H1 (cell line): Measurements from ENCODE around the gene HHAT. TPM values are rescaled to one million over a fixed set of nuclear protein-coding genes. Genes with fewer than 3 reads are reported as not detected.

Source experiments
- CTCF ChIA-PET: fragments of 300-600 bp; sonication (Branson Sonifier 250); formaldehyde crosslinking; loops from one replicate; lab custom pipeline; 2021; ENCODE audit not compliant: partially characterized antibody; lab: Charles Lee
- POLR2A ChIA-PET: fragments of 300-600 bp; sonication (Branson Sonifier 250); formaldehyde crosslinking; loops from one replicate; lab custom pipeline; 2021; ENCODE audit warnings: inconsistent platforms; ENCODE audit not compliant: partially characterized antibody; lab: Charles Lee
- DNase-seq, 2 experiments: peaks; one replicate each; pipeline versions ENCODE4 v3.0.0 to v3.0.0-alpha.2; 2010 to 2022; ENCODE audit warnings: low spot score in 2 of 2, low read depth in 1 of 2, mixed read lengths in 1 of 2
- FAIRE-seq: peaks from 2 replicates; lab custom pipeline; 2011; peaks lifted over from hg19 to GRCh38; lab: Jason Lieb, UNC
- H2AFZ ChIP-seq: 2 replicates; pipeline ENCODE4 v1.8.1; 2012; ENCODE audit warnings: low read length, inconsistent platforms
- H2AK5ac ChIP-seq: 2 replicates; pipeline ENCODE4 v1.6.1; 2013; ENCODE audit warnings: low read depth, low read length
- H2BK120ac ChIP-seq: replicated peaks from 2 replicates; pipeline ENCODE3; 2013; ENCODE audit warnings: low read depth, low read length, inconsistent platforms
- H2BK12ac ChIP-seq: 2 replicates; pipeline ENCODE4 v1.6.1; 2013; ENCODE audit warnings: low read depth, low read length
- H2BK15ac ChIP-seq: 2 replicates; pipeline ENCODE4 v1.6.1; 2013; ENCODE audit warnings: low read length
- H2BK20ac ChIP-seq: 2 replicates; pipeline ENCODE4 v1.6.1; 2013; ENCODE audit warnings: low read length
- H2BK5ac ChIP-seq: 2 replicates; pipeline ENCODE4 v1.6.1; 2013; ENCODE audit warnings: low read depth, low read length
- H3K14ac ChIP-seq: 2 replicates; pipeline ENCODE4 v1.6.1; 2013; ENCODE audit warnings: inconsistent platforms; ENCODE audit not compliant: insufficient read length
- H3K18ac ChIP-seq: 2 replicates; pipeline ENCODE4 v1.6.1; 2013; ENCODE audit warnings: low read length; ENCODE audit errors: extremely low read depth
- H3K23ac ChIP-seq: 2 replicates; pipeline ENCODE4 v1.6.1; 2013; ENCODE audit warnings: inconsistent platforms; ENCODE audit not compliant: insufficient read length
- H3K23me2 ChIP-seq: 2 replicates; pipeline ENCODE4 v1.6.1; 2013; ENCODE audit warnings: low read depth, low read length
- H3K27ac ChIP-seq: 2 replicates; pipeline ENCODE4 v1.6.1; 2011; ENCODE audit warnings: low read depth, low read length, inconsistent platforms
- H3K27me3 ChIP-seq, 4 experiments: replicated peaks in 1 of 4; 1 replicate in 1 of 4; 2 replicates in 3 of 4; pipeline versions ENCODE4 v1.6.1 to v1.8.1; 2011 to 2013; ENCODE audit warnings: low read length in 3 of 4, mild to moderate bottlenecking in 3 of 4, inconsistent platforms in 2 of 4, mixed read lengths in 2 of 4, moderate library complexity in 1 of 4; ENCODE audit not compliant: control insufficient read depth in 3 of 4, insufficient read depth in 3 of 4; ENCODE audit errors: extremely low read depth in 1 of 4
- H3K36me3 ChIP-seq, 4 experiments: 2 replicates each; pipeline versions ENCODE4 v1.6.1 to v1.8.1; 2011 to 2013; ENCODE audit warnings: mild to moderate bottlenecking in 4 of 4, low read length in 3 of 4, moderate library complexity in 2 of 4, control low read depth in 1 of 4, inconsistent platforms in 1 of 4; ENCODE audit not compliant: insufficient read depth in 4 of 4, control insufficient read depth in 2 of 4
- H3K4ac ChIP-seq: replicated peaks from 2 replicates; pipeline ENCODE3; 2013; ENCODE audit warnings: low read length, low read depth, mixed read lengths, inconsistent platforms; ENCODE audit not compliant: insufficient read length
- H3K4me1 ChIP-seq, 4 experiments: replicated peaks in 1 of 4; 1 replicate in 1 of 4; 2 replicates in 3 of 4; pipeline versions ENCODE4 v1.6.1 to v1.8.1; 2011 to 2013; ENCODE audit warnings: low read length in 3 of 4, inconsistent platforms in 2 of 4, mixed read lengths in 1 of 4; ENCODE audit not compliant: insufficient read depth in 4 of 4, control insufficient read depth in 3 of 4
- H3K4me2 ChIP-seq, 2 experiments: 2 replicates each; pipeline versions ENCODE4 v1.6.1 to v1.8.1; 2011 to 2013; ENCODE audit warnings: low read depth in 2 of 2, low read length in 2 of 2, control low read depth in 1 of 2, inconsistent platforms in 1 of 2, mild to moderate bottlenecking in 1 of 2; ENCODE audit not compliant: insufficient read depth in 1 of 2
- H3K4me3 ChIP-seq, 4 experiments: fragments of 200-600, 300-600 bp in 1 of 4; sonication (generic), shearing (Covaris generic), sonication (Bioruptor Twin) in 1 of 4; 2 replicates each; pipeline versions ENCODE4 v1.5.1 to v1.8.1; 2011 to 2016; ENCODE audit warnings: low read length in 4 of 4, low read depth in 3 of 4, control low read depth in 2 of 4, inconsistent platforms in 2 of 4, mild to moderate bottlenecking in 2 of 4, mixed read lengths in 1 of 4, moderate library complexity in 1 of 4; ENCODE audit not compliant: insufficient read depth in 2 of 4; ENCODE audit errors: extremely low read depth in 1 of 4
- H3K56ac ChIP-seq: replicated peaks from 2 replicates; pipeline ENCODE3; 2013; ENCODE audit warnings: low read depth, mild to moderate bottlenecking, mixed read lengths, low read length, inconsistent platforms; ENCODE audit not compliant: insufficient read length
- H3K79me1 ChIP-seq: 2 replicates; pipeline ENCODE4 v1.6.1; 2013; ENCODE audit warnings: low read depth, low read length, control low read depth
- H3K79me2 ChIP-seq, 2 experiments: 2 replicates each; pipeline versions ENCODE4 v1.6.1 to v1.8.1; 2012 to 2013; ENCODE audit warnings: low read length in 2 of 2, mild to moderate bottlenecking in 2 of 2, inconsistent platforms in 1 of 2; ENCODE audit not compliant: insufficient read depth in 2 of 2, control insufficient read depth in 1 of 2
- H3K9ac ChIP-seq, 4 experiments: replicated peaks in 1 of 4; 1 replicate in 1 of 4; 2 replicates in 3 of 4; pipeline versions ENCODE4 v1.6.1 to v1.8.1; 2011 to 2013; ENCODE audit warnings: low read depth in 3 of 4, low read length in 3 of 4, control low read depth in 2 of 4, mild to moderate bottlenecking in 2 of 4, moderate library complexity in 2 of 4, inconsistent platforms in 1 of 4; ENCODE audit errors: extremely low read depth in 1 of 4
- H3K9me3 ChIP-seq, 2 experiments: 2 replicates each; pipeline versions ENCODE4 v1.6.1 to v1.8.1; 2012 to 2013; ENCODE audit warnings: mild to moderate bottlenecking in 2 of 2, moderate library complexity in 2 of 2, control low read depth in 1 of 2, inconsistent platforms in 1 of 2, low read depth in 1 of 2, low read length in 1 of 2, mixed read lengths in 1 of 2; ENCODE audit not compliant: insufficient read depth in 2 of 2
- H4K20me1 ChIP-seq, 2 experiments: replicated peaks in 1 of 2; 2 replicates each; pipeline versions ENCODE3 to v1.8.1; 2011 to 2013; ENCODE audit warnings: inconsistent platforms in 2 of 2, low read length in 2 of 2, mild to moderate bottlenecking in 1 of 2; ENCODE audit not compliant: insufficient read depth in 2 of 2, control insufficient read depth in 1 of 2
- H4K5ac ChIP-seq: 2 replicates; pipeline ENCODE4 v1.6.1; 2013; ENCODE audit warnings: low read length, low read depth, mixed read lengths, inconsistent platforms; ENCODE audit not compliant: insufficient read length
- H4K8ac ChIP-seq: 2 replicates; pipeline ENCODE4 v1.8.0; 2013; ENCODE audit warnings: mild to moderate bottlenecking, moderate library complexity, low read length, inconsistent platforms; ENCODE audit not compliant: insufficient read depth; ENCODE audit errors: extremely low read depth
- H4K91ac ChIP-seq: replicated peaks from 2 replicates; pipeline ENCODE3; 2013; ENCODE audit warnings: low read length, mixed read lengths, inconsistent platforms; ENCODE audit not compliant: insufficient read length
- POLR2AphosphoS5 ChIP-seq: IDR thresholded peaks from 2 replicates; pipeline ENCODE4 v1.6.1; 2011; ENCODE audit warnings: low read depth, low read length
- WGBS, 2 experiments: shearing (Covaris generic) in 1 of 2; methylation state at CpG; one replicate each; pipeline versions ENCODE4 v1.1.6 to v1.1.7; 2013 to 2015; ENCODE audit warnings: low lambda C conversion rate in 2 of 2, mixed read lengths in 2 of 2, inconsistent platforms in 1 of 2, low coverage in 1 of 2, missing lambda C conversion rate in 1 of 2; ENCODE audit not compliant: insufficient replicate concordance in 2 of 2, insufficient coverage in 1 of 2, insufficient read length in 1 of 2; ENCODE audit errors: extremely low coverage in 1 of 2, missing lambda C conversion rate in 1 of 2; 5-methylcytosine and 5-hydroxymethylcytosine counted together
- polyA plus RNA-seq, 7 experiments: library from polyadenylated mRNA; depleted of rRNA in 3 of 7; stranded (reverse) in 5 of 7; unstranded in 2 of 7; fragments of >200 nt in 5 of 7; fragments of 200-250 nt in 2 of 7; gene quantifications; 1 replicate in 5 of 7; 2 replicates in 1 of 7; 4 replicates in 1 of 7; pipeline versions ENCODE4 v1.2.1 to v1.2.3, GENCODE V29; 2011 to 2013; ENCODE audit warnings: missing spikeins in 2 of 7, mixed read lengths in 2 of 7
- total RNA-seq: library from RNA; stranded (reverse); fragmentation: NEBNext Ultra II Directional; extraction: Animal tissue kit (Norgen Biotek cat#: 25700); gene quantifications from 2 replicates; pipeline ENCODE4 v1.2.1, GENCODE V29; 2021

Gene HHAT
- total and polyA plus RNA-seq, 2 of the 8 experiments (the other 6 are each of a cell fraction or from before 2014, with no cell fraction given) = 0.15 to 0.51 TPM

GRCh38 chr1:210648588-210649269 is 320.0 kb downstream of the HHAT start:
- Histone ChIP-seq H3K79me2 (no peaks in the 10 kb centered on the region), H3K23me2 (peaks cover 1% of the 10 kb centered on the region; the same call in 1 of the 2 replicates), H3K18ac (no peak overlapping the region)
- TF ChIP-seq POLR2AphosphoS5 = no peak

More at GRCh38 chr1:210648588-210649269, 320.0 kb downstream of the HHAT start:
- H3K23ac ChIP-seq = no peak overlapping the region
- H3K14ac ChIP-seq = no peak overlapping the region
- H3K27me3 ChIP-seq = no peaks in the 10 kb centered on the region
- peaks cover 0 to 2% of the 10 kb centered on the region in 2 experiments; a peak in 1 of 4 replicates for H3K9me3 ChIP-seq
- no peaks in the 10 kb centered on the region; the same call in 1 of the 2 replicates for H3K79me1 ChIP-seq
- H3K4me3 ChIP-seq = no peak overlapping the region
- ChIA-PET CTCF (interaction anchor here (1.1 kb wide), 1 partner anchor 8 kb away, joined by 4 read pairs; no protein-coding TSS in a partner anchor), POLR2A (no interaction called here)
- H3K56ac ChIP-seq = no peak overlapping the region
- H3K9ac ChIP-seq = no peak overlapping the region
- H3K4ac ChIP-seq = no peak overlapping the region
- H2BK15ac ChIP-seq = no peak overlapping the region
- H4K8ac ChIP-seq = no peak overlapping the region
- no peak overlapping the region for H2BK12ac ChIP-seq
- no peak overlapping the region for H3K4me2 ChIP-seq
- 0 out of 7 replicates have a peak, but pooled peaks cover 0 to 2% (median 0%) of the 10 kb centered on the region in 4 experiments for H3K4me1 ChIP-seq
- FAIRE-seq (no peak), DNase-seq (no peak)
- H2AK5ac ChIP-seq = no peak overlapping the region
- no peak overlapping the region for H4K5ac ChIP-seq
- no peak overlapping the region for H2BK120ac ChIP-seq
- no peak overlapping the region for H4K91ac ChIP-seq
- H2BK5ac ChIP-seq = no peak overlapping the region
- H3K36me3 ChIP-seq = no peaks in the 10 kb centered on the region
- WGBS, 2 experiments = 83% methylated on average over 2 of the region's 2 CpGs; no CpG with 5 or more reads in 1 of the 2 experiments
- no peak overlapping the region for H2BK20ac ChIP-seq
- no peak overlapping the region for H3K27ac ChIP-seq
- H2AFZ ChIP-seq = no peak overlapping the region
- peaks cover 0 to under 1% of the 10 kb centered on the region in 2 experiments for H4K20me1 ChIP-seq
